ENCODE data around the gene ONECUT1.

Gene ONECUT1

DNA sequence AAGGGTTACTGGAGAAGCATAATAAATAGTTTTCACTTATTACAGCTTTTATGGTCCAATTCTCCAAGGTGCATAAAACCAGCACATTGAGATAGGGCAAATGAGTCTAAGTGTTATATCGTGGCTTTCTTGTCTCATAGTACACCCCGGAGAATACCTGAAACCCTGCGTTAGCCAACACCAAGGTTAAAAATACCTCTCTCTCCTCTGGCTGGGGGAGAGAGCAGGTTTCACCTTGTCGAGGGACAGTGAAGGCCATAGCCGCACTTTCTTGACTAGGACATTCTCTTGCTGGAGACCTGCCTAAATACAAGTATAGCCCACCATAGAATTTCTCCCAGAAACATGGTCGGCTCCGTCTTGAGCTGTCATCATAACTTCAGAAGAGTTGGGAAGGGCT is 59.5 kb downstream of the ONECUT1 start:
- Histone ChIP-seq H3K4me3 (ENCODE audit: low read length, poor library complexity, severe bottlenecking) (no peak overlapping the region), H3F3A (ENCODE audit: low read depth) (no peaks in the 10 kb centered on the region), H3K36me3 (ENCODE audit: insufficient read depth, low read length) (no peaks in the 10 kb centered on the region), H2AFZ (ENCODE audit: low read length) (no peak overlapping the region), H3K4me2 (ENCODE audit: low read depth, low read length, poor library complexity, severe bottlenecking) (no peak overlapping the region), H3K79me2 (ENCODE audit: insufficient read depth, low read length) (no peaks in the 10 kb centered on the region), H3K9me2 (replicated peaks; ENCODE audit: low read depth, low read length) (no peaks in the 10 kb centered on the region), H3K27me3 (ENCODE audit: insufficient read depth, low read length, poor library complexity, severe bottlenecking) (no peaks in the 10 kb centered on the region), H3K4me1 (ENCODE audit: insufficient read depth, low read length, poor library complexity, severe bottlenecking) (peaks cover 8% of the 10 kb centered on the region), H3K9ac (ENCODE audit: low read depth, low read length, poor library complexity, severe bottlenecking) (no peak overlapping the region), H4K20me1 (ENCODE audit: insufficient read depth, low read length, poor library complexity, severe bottlenecking) (no peaks in the 10 kb centered on the region), H3K9me3 (ENCODE audit: insufficient read depth, low read depth, low read length) (no peaks in the 10 kb centered on the region)
- TF ChIP-seq, protein P1, sequence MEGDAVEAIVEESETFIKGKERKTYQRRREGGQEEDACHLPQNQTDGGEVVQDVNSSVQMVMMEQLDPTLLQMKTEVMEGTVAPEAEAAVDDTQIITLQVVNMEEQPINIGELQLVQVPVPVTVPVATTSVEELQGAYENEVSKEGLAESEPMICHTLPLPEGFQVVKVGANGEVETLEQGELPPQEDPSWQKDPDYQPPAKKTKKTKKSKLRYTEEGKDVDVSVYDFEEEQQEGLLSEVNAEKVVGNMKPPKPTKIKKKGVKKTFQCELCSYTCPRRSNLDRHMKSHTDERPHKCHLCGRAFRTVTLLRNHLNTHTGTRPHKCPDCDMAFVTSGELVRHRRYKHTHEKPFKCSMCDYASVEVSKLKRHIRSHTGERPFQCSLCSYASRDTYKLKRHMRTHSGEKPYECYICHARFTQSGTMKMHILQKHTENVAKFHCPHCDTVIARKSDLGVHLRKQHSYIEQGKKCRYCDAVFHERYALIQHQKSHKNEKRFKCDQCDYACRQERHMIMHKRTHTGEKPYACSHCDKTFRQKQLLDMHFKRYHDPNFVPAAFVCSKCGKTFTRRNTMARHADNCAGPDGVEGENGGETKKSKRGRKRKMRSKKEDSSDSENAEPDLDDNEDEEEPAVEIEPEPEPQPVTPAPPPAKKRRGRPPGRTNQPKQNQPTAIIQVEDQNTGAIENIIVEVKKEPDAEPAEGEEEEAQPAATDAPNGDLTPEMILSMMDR (conservative IDR thresholded peaks at IDR 0.05; ENCODE audit: low read length): no peak
- TF ChIP-seq EZH2phosphoT487 (IDR thresholded peaks at IDR 0.05; ENCODE audit: borderline replicate concordance): no peak

DNA sequence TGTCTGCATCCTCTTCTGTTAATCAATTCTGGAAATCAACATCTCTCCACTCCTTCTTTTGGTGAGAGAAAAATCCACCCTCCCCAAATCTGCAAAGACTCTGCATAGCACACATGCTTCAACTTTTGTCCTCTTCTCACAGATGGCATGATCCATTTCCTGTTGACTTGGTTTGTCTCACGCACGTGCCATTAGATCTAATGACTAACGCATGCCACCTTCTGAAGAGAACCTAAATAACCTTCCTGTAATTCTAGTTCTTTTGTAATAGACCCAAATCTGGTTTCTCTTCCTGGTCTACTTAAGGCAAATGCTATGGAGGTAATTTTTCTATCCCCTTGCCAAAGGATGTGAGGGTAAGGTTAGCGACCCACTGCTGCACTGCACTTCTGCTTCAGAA is 60.0 kb downstream of the ONECUT1 start:
- Histone ChIP-seq H3K9ac (ENCODE audit: low read depth, low read length, poor library complexity, severe bottlenecking) (no peak overlapping the region), H3K4me2 (ENCODE audit: low read depth, low read length, poor library complexity, severe bottlenecking) (no peak overlapping the region), H3K4me1 (ENCODE audit: insufficient read depth, low read length, poor library complexity, severe bottlenecking) (peaks cover 8% of the 10 kb centered on the region), H4K20me1 (ENCODE audit: insufficient read depth, low read length, poor library complexity, severe bottlenecking) (no peaks in the 10 kb centered on the region), H3K79me2 (ENCODE audit: insufficient read depth, low read length) (no peaks in the 10 kb centered on the region), H3K36me3 (ENCODE audit: insufficient read depth, low read length) (no peaks in the 10 kb centered on the region), H3F3A (ENCODE audit: low read depth) (no peaks in the 10 kb centered on the region), H2AFZ (ENCODE audit: low read length) (peak overlapping the region; percentile 83), H3K9me3 (ENCODE audit: insufficient read depth, low read depth, low read length) (no peaks in the 10 kb centered on the region), H3K27me3 (ENCODE audit: insufficient read depth, low read length, poor library complexity, severe bottlenecking) (no peaks in the 10 kb centered on the region), H3K9me2 (replicated peaks; ENCODE audit: low read depth, low read length) (no peaks in the 10 kb centered on the region), H3K4me3 (ENCODE audit: low read length, poor library complexity, severe bottlenecking) (no peak overlapping the region)
- no peak for TF ChIP-seq EZH2phosphoT487 (IDR thresholded peaks at IDR 0.05; ENCODE audit: borderline replicate concordance)
- TF ChIP-seq, protein P1 (conservative IDR thresholded peaks at IDR 0.05; ENCODE audit: low read length): peak; percentile 25; the same call in 1 of the 2 replicates

- Histone ChIP-seq H3K9ac (ENCODE audit: low read depth, low read length, poor library complexity, severe bottlenecking) (no peak overlapping the region), H3K4me3 (ENCODE audit: low read length, poor library complexity, severe bottlenecking) (no peak overlapping the region), H3K4me2 (ENCODE audit: low read depth, low read length, poor library complexity, severe bottlenecking) (no peak overlapping the region), H3K9me2 (replicated peaks; ENCODE audit: low read depth, low read length) (no peaks in the 10 kb centered on the region), H3F3A (ENCODE audit: low read depth) (no peaks in the 10 kb centered on the region), H3K79me2 (ENCODE audit: insufficient read depth, low read length) (no peaks in the 10 kb centered on the region), H3K27me3 (ENCODE audit: insufficient read depth, low read length, poor library complexity, severe bottlenecking) (no peaks in the 10 kb centered on the region), H3K9me3 (ENCODE audit: insufficient read depth, low read depth, low read length) (no peaks in the 10 kb centered on the region), H4K20me1 (ENCODE audit: insufficient read depth, low read length, poor library complexity, severe bottlenecking) (no peaks in the 10 kb centered on the region), H2AFZ (ENCODE audit: low read length) (no peak overlapping the region), H3K4me1 (ENCODE audit: insufficient read depth, low read length, poor library complexity, severe bottlenecking) (peaks cover 8% of the 10 kb centered on the region), H3K36me3 (ENCODE audit: insufficient read depth, low read length) (no peaks in the 10 kb centered on the region)
- no peak for TF ChIP-seq EZH2phosphoT487 (IDR thresholded peaks at IDR 0.05; ENCODE audit: borderline replicate concordance)
- TF ChIP-seq, protein P1 (conservative IDR thresholded peaks at IDR 0.05; ENCODE audit: low read length): no peak
These were observed 61.2 kb downstream of the ONECUT1 start for GRCh38 chr15:52728899-52729298.

Data from Loucy (cell line).